Endodermal cell (in vitro differentiated cells): Measurements from ENCODE around the gene HOXD13. TPM values are rescaled to one million over a fixed set of nuclear protein-coding genes. Genes with fewer than 3 reads are reported as not detected.

ENCODE experiments used
- DNase-seq: peaks from one replicate; pipeline ENCODE4 v3.0.0-alpha.2; 2017
- H3K27ac ChIP-seq: 2 replicates; pipeline ENCODE4 v1.5.1; 2013; ENCODE audit warnings: mild to moderate bottlenecking, low read depth, low read length, moderate library complexity
- H3K27me3 ChIP-seq: 2 replicates; pipeline ENCODE4 v1.6.1; 2013; ENCODE audit warnings: mild to moderate bottlenecking, low read length, moderate library complexity; ENCODE audit not compliant: insufficient read depth, control insufficient read depth, poor library complexity, severe bottlenecking
- H3K36me3 ChIP-seq: 2 replicates; pipeline ENCODE4 v1.7.0; 2013; ENCODE audit warnings: mild to moderate bottlenecking, low read length, moderate library complexity; ENCODE audit not compliant: control insufficient read depth, insufficient read depth
- H3K4me1 ChIP-seq: one replicate; pipeline ENCODE4 v1.7.0; 2013; ENCODE audit warnings: low read length; ENCODE audit not compliant: control insufficient read depth, insufficient read depth
- H3K4me3 ChIP-seq: 2 replicates; pipeline ENCODE4 v1.5.1; 2013; ENCODE audit warnings: mild to moderate bottlenecking, low read length, moderate library complexity
- H3K9ac ChIP-seq: 2 replicates; pipeline ENCODE4 v1.6.1; 2013; ENCODE audit warnings: mild to moderate bottlenecking, low read length, moderate library complexity; ENCODE audit not compliant: poor library complexity, severe bottlenecking; ENCODE audit errors: extremely low read depth
- H3K9me3 ChIP-seq: 2 replicates; pipeline ENCODE4 v1.6.1; 2013; ENCODE audit warnings: mild to moderate bottlenecking, low read length, moderate library complexity; ENCODE audit not compliant: control insufficient read depth
- H3K27ac Mint-ChIP-seq: 2 replicates; pipeline ENCODE4 v1.8.0; 2020; ENCODE audit warnings: mixed read lengths
- H3K27me3 Mint-ChIP-seq: 2 replicates; pipeline ENCODE4 v1.8.0; 2021; ENCODE audit warnings: mild to moderate bottlenecking, mixed read lengths; ENCODE audit not compliant: insufficient read depth
- H3K36me3 Mint-ChIP-seq: 2 replicates; pipeline ENCODE4 v1.8.0; 2020; ENCODE audit warnings: low read depth, mixed read lengths
- H3K4me1 Mint-ChIP-seq: 2 replicates; pipeline ENCODE4 v1.8.0; 2020; ENCODE audit warnings: mixed read lengths
- H3K4me3 Mint-ChIP-seq: 2 replicates; pipeline ENCODE4 v1.8.0; 2020; ENCODE audit warnings: mild to moderate bottlenecking, moderate library complexity, mixed read lengths
- H3K9me3 Mint-ChIP-seq: 2 replicates; pipeline ENCODE4 v1.8.0; 2020; ENCODE audit warnings: mild to moderate bottlenecking, mixed read lengths
- WGBS, 2 experiments: methylation state at CpG; one replicate each; pipeline versions ENCODE4 v1.1.5 to v1.1.7; 2013; ENCODE audit warnings: missing lambda C conversion rate in 2 of 2, mixed read lengths in 1 of 2; ENCODE audit not compliant: insufficient coverage in 1 of 2, insufficient read length in 1 of 2; 5-methylcytosine and 5-hydroxymethylcytosine counted together
- total RNA-seq, 2 donors: library from RNA; stranded (reverse); fragmentation: NEBNext Ultra II Directional in 1 of 2; extraction: Animal tissue kit (Norgen Biotek cat#: 25700) in 1 of 2; gene quantifications; 2 replicates in 1 of 2; 3 replicates in 1 of 2; pipeline ENCODE4 v1.2.1, GENCODE V29; 2021
- TF ChIP-seq, protein P1 (sequence below): fragments of 200-600 bp; sonication (generic); conservative IDR thresholded peaks from 2 replicates; pipeline ENCODE4 v1.5.0; 2021; ENCODE audit warnings: antibody characterized with exemption, mild to moderate bottlenecking

HOXD13 gene
- total RNA-seq, 2 donors from 2014 or later: 0.11 to 0.40 TPM

DNA sequence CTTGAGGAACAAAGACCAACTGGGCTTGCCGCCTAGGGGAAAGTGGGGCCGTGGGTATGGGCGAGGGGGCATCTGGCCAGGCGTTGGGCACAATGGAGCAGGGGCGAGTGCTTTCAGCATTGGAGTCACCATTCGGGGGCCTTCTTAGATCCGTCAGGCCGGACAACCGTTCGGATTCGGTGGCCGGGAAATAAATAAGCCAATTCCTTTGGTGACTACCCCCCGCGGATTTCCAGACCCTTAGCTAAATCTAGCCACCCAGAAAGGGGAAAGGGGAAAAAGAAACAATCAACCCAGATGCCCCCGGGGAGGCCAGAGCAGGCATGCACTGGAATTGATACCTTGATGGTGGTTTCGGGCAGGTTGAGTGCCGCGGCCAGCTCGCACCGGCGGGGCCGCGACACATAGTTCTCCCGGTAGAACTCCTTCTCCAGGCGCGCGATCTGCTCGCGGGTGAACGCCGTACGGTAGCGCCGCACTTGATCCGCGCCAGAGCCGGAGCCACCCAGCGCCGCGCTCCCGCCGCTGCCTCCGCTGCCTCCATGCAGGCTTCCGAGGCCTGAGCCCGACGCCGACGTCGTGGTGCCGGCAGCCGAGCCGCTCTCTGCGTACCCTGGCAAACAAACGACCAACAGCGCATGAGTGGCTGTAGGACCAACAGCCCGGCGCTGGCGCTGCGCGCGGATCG is 10.5 kb upstream of the HOXD13 start:
- Histone ChIP-seq H3K36me3 (no peaks in the 10 kb centered on the region), H3K27ac (no peak overlapping the region), H3K9me3 (no peaks in the 10 kb centered on the region), H3K4me3 (peak overlapping the region; percentile 35), H3K9ac (no peak overlapping the region), H3K27me3 (peaks cover 97% of the 10 kb centered on the region), H3K4me1 (peaks cover 6% of the 10 kb centered on the region)
- peak overlapping the region; percentile 47 for H3K4me3 Mint-ChIP-seq
- WGBS, 2 experiments: 0 to 1% methylated on average over 19 to 62 of the region's 62 CpGs
- H3K4me1 Mint-ChIP-seq: peaks cover 49% of the 10 kb centered on the region
- H3K36me3 Mint-ChIP-seq: no peaks in the 10 kb centered on the region
- TF ChIP-seq, protein P1, sequence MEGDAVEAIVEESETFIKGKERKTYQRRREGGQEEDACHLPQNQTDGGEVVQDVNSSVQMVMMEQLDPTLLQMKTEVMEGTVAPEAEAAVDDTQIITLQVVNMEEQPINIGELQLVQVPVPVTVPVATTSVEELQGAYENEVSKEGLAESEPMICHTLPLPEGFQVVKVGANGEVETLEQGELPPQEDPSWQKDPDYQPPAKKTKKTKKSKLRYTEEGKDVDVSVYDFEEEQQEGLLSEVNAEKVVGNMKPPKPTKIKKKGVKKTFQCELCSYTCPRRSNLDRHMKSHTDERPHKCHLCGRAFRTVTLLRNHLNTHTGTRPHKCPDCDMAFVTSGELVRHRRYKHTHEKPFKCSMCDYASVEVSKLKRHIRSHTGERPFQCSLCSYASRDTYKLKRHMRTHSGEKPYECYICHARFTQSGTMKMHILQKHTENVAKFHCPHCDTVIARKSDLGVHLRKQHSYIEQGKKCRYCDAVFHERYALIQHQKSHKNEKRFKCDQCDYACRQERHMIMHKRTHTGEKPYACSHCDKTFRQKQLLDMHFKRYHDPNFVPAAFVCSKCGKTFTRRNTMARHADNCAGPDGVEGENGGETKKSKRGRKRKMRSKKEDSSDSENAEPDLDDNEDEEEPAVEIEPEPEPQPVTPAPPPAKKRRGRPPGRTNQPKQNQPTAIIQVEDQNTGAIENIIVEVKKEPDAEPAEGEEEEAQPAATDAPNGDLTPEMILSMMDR: no peak
- peaks cover 94% of the 10 kb centered on the region for H3K27me3 Mint-ChIP-seq
- H3K9me3 Mint-ChIP-seq: peaks cover 5% of the 10 kb centered on the region
- DNase-seq: peak; percentile 87
- H3K27ac Mint-ChIP-seq: no peak overlapping the region

DNA sequence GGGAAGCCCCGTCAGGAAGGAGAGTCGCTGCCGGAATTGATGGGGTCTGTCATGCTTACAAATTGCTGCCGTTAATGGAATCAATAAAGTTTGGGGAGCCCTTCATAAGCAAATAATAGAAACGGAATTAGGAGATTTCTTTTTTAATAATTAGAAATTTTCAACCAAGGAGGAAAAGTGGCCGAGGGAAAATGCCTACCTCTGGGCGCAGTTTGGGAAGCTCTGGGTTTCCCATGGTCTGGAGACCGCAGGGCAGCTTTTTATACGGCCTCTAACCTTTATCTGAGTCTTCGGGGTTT is 10.0 kb upstream of the HOXD13 start:
- no peak overlapping the region for H3K27ac ChIP-seq
- H3K27me3 Mint-ChIP-seq: peaks cover 94% of the 10 kb centered on the region
- H3K4me1 Mint-ChIP-seq: peaks cover 52% of the 10 kb centered on the region
- peak overlapping the region; percentile 40 for H3K4me3 ChIP-seq
- no peak for DNase-seq
- TF ChIP-seq, protein P1: no peak
- peaks cover 5% of the 10 kb centered on the region for H3K9me3 Mint-ChIP-seq
- 2 to 4% methylated on average over 8 to 10 of the region's 10 CpGs for WGBS, 2 experiments
- no peak overlapping the region for H3K9ac ChIP-seq
- no peaks in the 10 kb centered on the region for H3K9me3 ChIP-seq
- peaks cover 97% of the 10 kb centered on the region for H3K27me3 ChIP-seq
- H3K36me3 Mint-ChIP-seq: no peaks in the 10 kb centered on the region
- peak overlapping the region; percentile 47 for H3K4me3 Mint-ChIP-seq
- H3K4me1 ChIP-seq: peaks cover 6% of the 10 kb centered on the region
- no peak overlapping the region for H3K27ac Mint-ChIP-seq
- H3K36me3 ChIP-seq: no peaks in the 10 kb centered on the region

DNA sequence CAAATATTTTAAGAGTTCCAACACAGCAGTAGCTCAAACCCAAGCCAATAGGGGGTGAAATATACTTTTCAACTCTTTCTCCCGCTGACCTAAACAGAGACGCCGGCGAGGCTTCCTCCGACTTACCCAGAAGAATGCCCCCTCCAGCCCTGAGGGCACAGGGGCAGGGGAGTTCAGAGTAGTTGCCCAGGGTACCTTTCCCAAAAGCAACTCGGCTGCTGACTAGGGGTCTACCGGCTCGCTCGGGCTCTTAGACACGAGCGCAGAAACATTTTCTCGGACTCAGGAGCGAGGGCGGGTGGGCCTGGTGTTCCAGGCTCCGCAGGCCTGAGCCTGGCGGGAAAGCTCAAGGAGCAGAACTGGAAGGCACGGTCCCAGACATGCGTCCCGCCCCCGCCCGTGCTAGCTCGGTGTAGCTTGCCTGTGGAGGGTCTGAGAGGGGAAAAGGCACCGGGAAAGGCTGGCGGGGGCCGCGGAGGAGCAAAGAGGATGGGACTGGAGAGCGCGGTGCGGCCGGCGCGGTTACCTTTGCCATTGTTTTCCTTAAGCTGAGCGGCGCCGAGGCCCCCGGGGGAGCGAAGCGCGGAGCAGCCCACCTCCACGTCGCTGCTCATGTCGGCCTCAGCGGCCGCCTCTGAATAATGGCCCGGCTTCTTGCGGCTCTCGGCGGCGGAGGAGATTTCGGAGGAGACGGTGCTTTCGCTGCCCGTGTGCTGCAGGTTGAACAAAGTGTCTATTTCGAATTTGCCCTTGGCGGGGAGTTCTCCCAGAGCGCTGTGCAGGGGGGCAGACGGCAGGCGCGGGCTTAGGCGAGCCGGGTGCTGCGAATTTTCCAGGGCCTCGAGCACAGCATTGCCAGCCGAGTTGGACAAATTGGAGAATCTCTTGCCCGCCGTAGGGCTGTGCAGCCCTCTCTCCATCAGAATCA is 9.4 kb upstream of the HOXD13 start:
- Histone ChIP-seq H3K4me1 (peaks cover 6% of the 10 kb centered on the region), H3K27ac (no peak overlapping the region), H3K36me3 (no peaks in the 10 kb centered on the region), H3K9me3 (no peaks in the 10 kb centered on the region), H3K27me3 (peaks cover 97% of the 10 kb centered on the region), H3K4me3 (peak overlapping the region; percentile 40), H3K9ac (no peak overlapping the region)
- Mint-ChIP-seq H3K9me3 (peaks cover 5% of the 10 kb centered on the region), H3K4me3 (peak overlapping the region; percentile 47), H3K4me1 (peaks cover 53% of the 10 kb centered on the region), H3K27ac (no peak overlapping the region), H3K36me3 (no peaks in the 10 kb centered on the region), H3K27me3 (peaks cover 95% of the 10 kb centered on the region)
- TF ChIP-seq, protein P1: no peak
- WGBS, 2 experiments: 1 to 2% methylated on average over 44 to 66 of the region's 66 CpGs
- DNase-seq: peak; percentile 80
